ENCODE data around the gene FANCG. TPM values are rescaled to one million over a fixed set of nuclear protein-coding genes. Genes with fewer than 3 reads are reported as not detected.

FANCG gene
- total RNA-seq = 10 to 100 TPM in 1 of 4 donors, 1 to 10 TPM in 3; 1.8 to 15.7 (median 3.4) TPM

DNA sequence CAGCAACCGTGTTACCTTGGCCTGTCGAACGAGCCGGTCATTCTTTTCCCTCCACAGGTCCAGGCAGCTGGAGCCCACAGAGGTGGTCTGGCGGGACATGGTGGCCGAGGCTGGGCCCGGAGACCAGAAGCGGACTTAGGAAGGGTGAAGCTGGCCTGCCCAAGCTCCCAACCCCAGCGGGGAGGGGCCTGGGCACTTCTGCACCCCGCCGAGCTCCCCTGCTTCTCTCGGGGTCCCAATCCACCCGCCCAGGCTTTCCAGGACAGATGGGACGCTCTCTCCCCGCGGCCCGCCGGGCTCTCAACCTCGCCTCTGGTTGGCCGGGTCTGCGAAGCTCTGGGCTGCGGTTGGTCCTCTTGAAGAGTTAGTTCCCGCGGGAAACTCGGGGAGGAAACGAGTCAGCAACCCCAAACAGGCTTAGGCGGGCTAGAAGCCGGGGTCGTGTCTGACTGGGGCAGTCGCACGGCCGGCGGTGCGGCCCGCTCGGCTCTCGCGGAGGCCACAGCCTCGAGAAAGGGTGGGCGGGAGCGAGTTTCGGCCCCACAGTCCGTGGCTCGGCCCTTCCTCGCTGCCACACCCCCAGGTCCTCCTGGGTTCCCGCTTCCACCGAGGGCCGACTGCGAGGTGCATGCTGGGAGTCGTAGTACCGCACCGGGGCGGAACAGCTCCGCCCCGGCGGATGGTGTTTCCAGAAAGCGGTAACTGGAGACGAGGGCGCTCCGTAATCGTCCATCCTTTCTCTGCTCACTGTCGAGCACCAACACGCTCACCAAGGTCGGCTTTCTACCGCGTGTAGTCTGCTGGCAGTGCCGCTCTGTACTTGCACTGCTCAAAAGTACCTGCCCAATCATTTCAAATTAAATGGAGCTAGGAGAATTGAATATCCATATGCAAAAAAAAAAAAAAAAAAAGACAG is at the start of gene FANCG:
Gene FANCG, minus strand, starts transcription at position 517 of the 916 bp plus-strand sequence. Its CDS starts 418 bp downstream, at position 99.
- ATAC-seq (peak; percentile 94 to 97), DNase-seq (peak; percentile 86)
- in situ Hi-C loops (cut with MboI; ENCODE audit: low sequenced_read_pairs in 4 of 4) (loop anchor here in 1 of 4 donors (25.0 kb wide), 1 partner anchor 417 kb away; the partner anchor contains the start of genes CCL27 and IL11RA), intact Hi-C loops (cut with DNase I; ENCODE audit: low total_unique reads) (no loop called here)
- Histone ChIP-seq H3K36me3 (no peaks in the 10 kb centered on the region), H3K4me3 (peak within 1 kb of the TSS; percentile 76 to 95 (median 88)), H3K4me1 (peaks cover 7 to 15% of the 10 kb centered on the region in 2 donors), H3K9me3 (no peaks in the 10 kb centered on the region), H3K27ac (peak within 1 kb of the TSS; percentile 73 to 84 (median 79)), H3K27me3 (no peaks in the 10 kb centered on the region)
- TF ChIP-seq, protein P1, sequence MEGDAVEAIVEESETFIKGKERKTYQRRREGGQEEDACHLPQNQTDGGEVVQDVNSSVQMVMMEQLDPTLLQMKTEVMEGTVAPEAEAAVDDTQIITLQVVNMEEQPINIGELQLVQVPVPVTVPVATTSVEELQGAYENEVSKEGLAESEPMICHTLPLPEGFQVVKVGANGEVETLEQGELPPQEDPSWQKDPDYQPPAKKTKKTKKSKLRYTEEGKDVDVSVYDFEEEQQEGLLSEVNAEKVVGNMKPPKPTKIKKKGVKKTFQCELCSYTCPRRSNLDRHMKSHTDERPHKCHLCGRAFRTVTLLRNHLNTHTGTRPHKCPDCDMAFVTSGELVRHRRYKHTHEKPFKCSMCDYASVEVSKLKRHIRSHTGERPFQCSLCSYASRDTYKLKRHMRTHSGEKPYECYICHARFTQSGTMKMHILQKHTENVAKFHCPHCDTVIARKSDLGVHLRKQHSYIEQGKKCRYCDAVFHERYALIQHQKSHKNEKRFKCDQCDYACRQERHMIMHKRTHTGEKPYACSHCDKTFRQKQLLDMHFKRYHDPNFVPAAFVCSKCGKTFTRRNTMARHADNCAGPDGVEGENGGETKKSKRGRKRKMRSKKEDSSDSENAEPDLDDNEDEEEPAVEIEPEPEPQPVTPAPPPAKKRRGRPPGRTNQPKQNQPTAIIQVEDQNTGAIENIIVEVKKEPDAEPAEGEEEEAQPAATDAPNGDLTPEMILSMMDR (IDR thresholded peaks at IDR 0.05 in 4 of 5, conservative IDR thresholded peaks at IDR 0.05 in 1 of 5) = no peak
- TF ChIP-seq POLR2A (IDR thresholded peaks at IDR 0.05) = peak; percentile 29 to 39

DNA sequence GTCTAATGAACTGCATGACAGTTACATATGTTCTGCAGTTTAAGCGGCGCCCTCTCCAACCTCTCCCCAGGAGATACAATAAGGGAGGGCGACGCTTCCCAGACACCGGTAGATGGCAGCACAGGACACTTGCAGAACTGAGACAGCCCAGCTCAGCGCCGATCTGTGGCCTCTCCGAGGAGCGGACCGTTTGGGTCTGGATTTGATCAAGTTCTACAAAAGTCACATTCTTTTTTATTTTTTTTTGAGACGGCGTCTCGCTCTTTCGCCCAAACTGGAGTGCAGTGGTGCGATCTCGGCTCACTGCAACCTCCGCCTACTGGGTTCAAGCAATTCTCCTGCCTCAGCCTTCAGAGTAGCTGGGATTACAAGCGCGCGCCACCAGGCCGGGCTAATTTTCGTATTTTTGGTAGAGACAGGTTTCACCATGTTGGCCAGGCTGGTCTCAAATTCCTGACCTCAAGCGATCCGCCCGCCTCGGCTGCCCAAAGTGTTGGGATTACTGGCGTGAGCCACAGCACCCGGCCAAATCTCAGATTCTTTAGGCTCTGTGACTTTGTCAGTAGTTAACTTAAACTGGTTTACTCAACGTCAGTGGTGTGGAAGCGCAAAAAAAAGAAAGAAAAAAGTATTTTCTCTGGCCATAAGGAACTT is 37.3 kb upstream of the FANCG start:
- peaks cover 21 to 22% of the 10 kb centered on the region in 2 donors for H3K4me1 ChIP-seq
- intact Hi-C loops (cut with DNase I; ENCODE audit: low total_unique reads) = loop anchor here (1.0 to 10.0 kb wide), 9 partner anchors 45 to 698 kb away; partner anchors contain the start of genes DNAI1, FAM219A, HINT2 and SPAG8
- H3K36me3 ChIP-seq = no peaks in the 10 kb centered on the region
- TF ChIP-seq, protein P1 (IDR thresholded peaks at IDR 0.05 in 4 of 5, conservative IDR thresholded peaks at IDR 0.05 in 1 of 5) = peak; percentile 86 to 97 (median 93)
- TF ChIP-seq POLR2A (IDR thresholded peaks at IDR 0.05) = no peak
- no peaks in the 10 kb centered on the region for H3K27me3 ChIP-seq
- in situ Hi-C loops (cut with MboI; ENCODE audit: low sequenced_read_pairs in 4 of 4) = loop anchor here (5.0 to 25.0 kb wide), 6 partner anchors 45 to 445 kb away; partner anchors contain the start of gene UNC13B (in 1 of the 4)
- ATAC-seq (peak; percentile 84 to 85), DNase-seq (peak; percentile 86 to 90)
- H3K27ac ChIP-seq = peak overlapping the region; percentile 83 to 92 (median 84)
- H3K9me3 ChIP-seq = no peaks in the 10 kb centered on the region
- peak overlapping the region; percentile 58 to 73 (median 68) for H3K4me3 ChIP-seq

DNA sequence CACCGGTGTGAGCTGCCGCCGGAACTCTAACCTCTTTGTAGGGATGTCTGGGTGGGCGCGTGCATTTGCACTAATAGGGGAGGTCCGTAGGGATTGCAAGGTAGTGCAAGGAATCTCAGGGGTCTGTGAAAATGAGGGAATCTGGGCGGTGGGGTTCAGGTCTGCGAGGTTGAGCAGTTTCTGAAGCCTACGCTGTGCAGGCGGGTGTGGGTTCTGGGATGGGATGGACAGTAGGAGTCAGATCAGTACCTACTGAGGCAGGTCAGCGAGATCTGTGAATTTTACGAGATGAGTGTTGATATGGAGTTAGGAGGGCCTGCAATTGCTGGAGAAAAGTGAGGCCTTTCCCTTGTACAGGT is 36.8 kb upstream of the FANCG start:
- Histone ChIP-seq H3K4me3 (peak overlapping the region; percentile 58 to 73 (median 68)), H3K27ac (peak overlapping the region; percentile 83 to 92 (median 84)), H3K4me1 (peaks cover 21 to 26% of the 10 kb centered on the region in 2 donors), H3K9me3 (no peaks in the 10 kb centered on the region), H3K36me3 (no peaks in the 10 kb centered on the region), H3K27me3 (no peaks in the 10 kb centered on the region)
- no peak for DNase-seq
- peak; percentile 8 to 14 for ATAC-seq
- in situ Hi-C loops (cut with MboI; ENCODE audit: low sequenced_read_pairs in 4 of 4) (loop anchor here (5.0 to 25.0 kb wide), 6 partner anchors 46 to 446 kb away; partner anchors contain the start of gene UNC13B (in 1 of the 4)), intact Hi-C loops (cut with DNase I; ENCODE audit: low total_unique reads) (loop anchor here (1.0 to 10.0 kb wide), 8 partner anchors 46 to 698 kb away; partner anchors contain the start of genes DNAI1, FAM219A, HINT2 and SPAG8)
- TF ChIP-seq, protein P1 (IDR thresholded peaks at IDR 0.05 in 4 of 5, conservative IDR thresholded peaks at IDR 0.05 in 1 of 5) = no peak
- no peak for TF ChIP-seq POLR2A (IDR thresholded peaks at IDR 0.05)
